Right lung (tissue), 5 donors: ENCODE measurements around the gene STOX2. TPM values are rescaled to one million over a fixed set of nuclear protein-coding genes. Genes with fewer than 3 reads are reported as not detected.
"Not testable (repeated sequence)": the region's sequence is repeated elsewhere in the genome, so short reads cannot be mapped to it uniquely, and the experiment has no call there.

Experiments
- DNase-seq, 2 donors: peaks; one replicate each; pipeline ENCODE4 v3.0.0-alpha.2; 2013
- polyA plus RNA-seq, 5 donors: library from polyadenylated mRNA; unstranded; fragments of 120-200 nt; gene quantifications; one replicate each; pipeline versions ENCODE4 v1.2.1 to v1.2.3, GENCODE V29; 2013; ENCODE audit warnings: inconsistent platforms in 1 of 5, low replicate concordance in 1 of 5; ENCODE audit not compliant: insufficient read length in 5 of 5, insufficient read depth in 1 of 5

STOX2 gene
- polyA plus RNA-seq, 5 donors: 11.8 to 19.7 (median 17.4) TPM

- DNase-seq: no peak
Observed at GRCh38 chr4:184019667-184020623, 114.8 kb downstream of the STOX2 start.

- no peak for DNase-seq
Observed at GRCh38 chr4:184021389-184021788, 116.3 kb downstream of the STOX2 start.

- no peak for DNase-seq
Observed at GRCh38 chr4:184022679-184023383, 117.7 kb downstream of the STOX2 start.

- no peak for DNase-seq
Observed at GRCh38 chr4:184024637-184025036, 119.5 kb downstream of the STOX2 start.

- no peak for DNase-seq
Observed at GRCh38 chr4:184028561-184029374, 123.7 kb downstream of the STOX2 start.

GRCh38 chr4:184030036-184030435 lies 124.9 kb downstream of the STOX2 start:
- DNase-seq: no peak

GRCh38 chr4:184030764-184031163 lies 125.7 kb downstream of the STOX2 start:
- DNase-seq: no peak

GRCh38 chr4:184032091-184032490 lies 127.0 kb downstream of the STOX2 start:
- DNase-seq: no peak

GRCh38 chr4:184039963-184040383 lies 134.9 kb downstream of the STOX2 start:
- DNase-seq: no peak

GRCh38 chr4:184041156-184041555 lies 136.0 kb downstream of the STOX2 start:
- no peak for DNase-seq

GRCh38 chr4:184046148-184046547 lies 141.0 kb downstream of the STOX2 start:
- DNase-seq: no peak

- not testable (repeated sequence) for DNase-seq
Observed at GRCh38 chr4:184051262-184051661, 146.2 kb downstream of the STOX2 start.

- DNase-seq: no peak
Observed at GRCh38 chr4:184052616-184053015, 147.5 kb downstream of the STOX2 start.

GRCh38 chr4:184053434-184053833 lies 148.3 kb downstream of the STOX2 start:
- DNase-seq: no peak

GRCh38 chr4:184056877-184057276 lies 151.8 kb downstream of the STOX2 start:
- no peak for DNase-seq

GRCh38 chr4:184058026-184058425 lies 152.9 kb downstream of the STOX2 start:
- no peak for DNase-seq

GRCh38 chr4:184059099-184059498 lies 154.0 kb downstream of the STOX2 start:
- no peak for DNase-seq

- DNase-seq: no peak
Observed at GRCh38 chr4:184061582-184061981, 156.5 kb downstream of the STOX2 start.

- DNase-seq: no peak
Observed at GRCh38 chr4:184062769-184063168, 157.7 kb downstream of the STOX2 start.

GRCh38 chr4:184064877-184065276 lies 159.8 kb downstream of the STOX2 start:
- no peak for DNase-seq

GRCh38 chr4:184066584-184067300 lies 161.6 kb downstream of the STOX2 start:
- peak; percentile 83 to 85 for DNase-seq
